WTC11 (cell line): ENCODE results near the gene FUNDC2. TPM values are rescaled to one million over a fixed set of nuclear protein-coding genes. Genes with fewer than 3 reads are reported as not detected.

Experiments
- ATAC-seq: fragments of 200-7000 bp; cut with Tn5 transposase; 2 replicates; pipeline ENCODE4 v1.10.0; 2021; ENCODE audit warnings: mild to moderate bottlenecking, moderate library complexity
- CTCF ChIA-PET: fragments of 300-600 bp; sonication (Branson Sonifier 250); formaldehyde crosslinking; loops from one replicate; lab custom pipeline; 2021; ENCODE audit warnings: antibody characterized with exemption; lab: Charles Lee
- POLR2A ChIA-PET: fragments of 350-600 bp; sonication (Branson Sonifier 250); formaldehyde crosslinking; loops from one replicate; lab custom pipeline; 2021; ENCODE audit warnings: antibody characterized with exemption; lab: Charles Lee
- DNase-seq: peaks from one replicate; pipeline ENCODE4 v3.0.0; 2021; ENCODE audit warnings: low spot score
- H3K27ac Mint-ChIP-seq: 2 replicates; pipeline ENCODE4 v1.8.0; 2021; ENCODE audit warnings: mixed read lengths
- H3K27me3 Mint-ChIP-seq: 2 replicates; pipeline ENCODE4 v1.8.0; 2021; ENCODE audit warnings: low read depth, mild to moderate bottlenecking, moderate library complexity, mixed read lengths
- H3K36me3 Mint-ChIP-seq: 2 replicates; pipeline ENCODE4 v1.8.0; 2021; ENCODE audit warnings: mixed read lengths
- H3K4me1 Mint-ChIP-seq: 2 replicates; pipeline ENCODE4 v1.8.0; 2022; ENCODE audit warnings: mixed read lengths
- H3K4me3 Mint-ChIP-seq: 2 replicates; pipeline ENCODE4 v1.8.0; 2021; ENCODE audit warnings: mild to moderate bottlenecking, moderate library complexity, mixed read lengths
- H3K9me3 Mint-ChIP-seq: 2 replicates; pipeline ENCODE4 v1.8.0; 2021; ENCODE audit warnings: mixed read lengths
- ATF6 ChIP-seq: sonication (generic); formaldehyde crosslinking; IDR thresholded peaks from 2 replicates; pipeline ENCODE4 v1.8.1; 2023; ENCODE audit warnings: mild to moderate bottlenecking, missing genetic modification reagents
- CDX4 ChIP-seq: fragments of 250-450 bp; sonication (Bioruptor Pico); IDR thresholded peaks from 2 replicates; pipeline ENCODE4 v1.9.0; 2021; ENCODE audit warnings: moderate library complexity, mild to moderate bottlenecking, inconsistent platforms, borderline replicate concordance
- CREB1 ChIP-seq: sonication (generic); formaldehyde crosslinking; IDR thresholded peaks from 2 replicates; pipeline ENCODE4 v1.8.0; 2023; ENCODE audit warnings: mild to moderate bottlenecking, missing genetic modification reagents
- CTCF ChIP-seq: fragments of 200-600 bp; IDR thresholded peaks from 2 replicates; pipeline ENCODE4 v1.8.0; 2022; ENCODE audit warnings: antibody characterized with exemption
- ERG ChIP-seq: fragments of 250-450 bp; sonication (Bioruptor Pico); IDR thresholded peaks from 2 replicates; pipeline ENCODE4 v1.8.0; 2021; ENCODE audit warnings: mild to moderate bottlenecking
- ESRRA ChIP-seq: sonication (generic); formaldehyde crosslinking; IDR thresholded peaks from 2 replicates; pipeline ENCODE4 v1.8.1; 2022; ENCODE audit warnings: mild to moderate bottlenecking, missing genetic modification reagents, borderline replicate concordance
- FOXK1 ChIP-seq: sonication (generic); formaldehyde crosslinking; IDR thresholded peaks from 2 replicates; pipeline ENCODE4 v1.8.0; 2022; ENCODE audit warnings: mild to moderate bottlenecking, moderate library complexity, missing genetic modification reagents
- JAZF1 ChIP-seq: fragments of 250-450 bp; sonication (Bioruptor Pico); IDR thresholded peaks from 2 replicates; pipeline ENCODE4 v1.9.0; 2021; ENCODE audit warnings: moderate library complexity, mild to moderate bottlenecking, inconsistent platforms
- KAT7 ChIP-seq: sonication (generic); formaldehyde crosslinking; IDR thresholded peaks from 2 replicates; pipeline ENCODE4 v1.8.1; 2023; ENCODE audit warnings: missing genetic modification reagents, mild to moderate bottlenecking, borderline replicate concordance
- MXD4 ChIP-seq: fragments of 250-450 bp; sonication (Bioruptor Pico); IDR thresholded peaks from 2 replicates; pipeline ENCODE4 v1.8.0; 2021; ENCODE audit warnings: mild to moderate bottlenecking, moderate library complexity, borderline replicate concordance
- NFATC4 ChIP-seq: fragments of 250-450 bp; sonication (Bioruptor Pico); IDR thresholded peaks from 2 replicates; pipeline ENCODE4 v1.9.0; 2021; ENCODE audit warnings: mild to moderate bottlenecking
- NFYB ChIP-seq: sonication (generic); formaldehyde crosslinking; conservative IDR thresholded peaks from 2 replicates; pipeline ENCODE4 v1.8.0; 2022; ENCODE audit warnings: low read depth, missing genetic modification reagents
- RELA ChIP-seq: sonication (generic); formaldehyde crosslinking; IDR thresholded peaks from 2 replicates; pipeline ENCODE4 v1.8.1; 2022; ENCODE audit warnings: missing genetic modification reagents, mild to moderate bottlenecking, borderline replicate concordance
- RORB ChIP-seq: fragments of 250-450 bp; sonication (Bioruptor Pico); IDR thresholded peaks from 2 replicates; pipeline ENCODE4 v1.9.0; 2021; ENCODE audit warnings: mild to moderate bottlenecking
- SMAD3 ChIP-seq: sonication (generic); formaldehyde crosslinking; IDR thresholded peaks from 2 replicates; pipeline ENCODE4 v1.8.0; 2022; ENCODE audit warnings: missing genetic modification reagents, mild to moderate bottlenecking, borderline replicate concordance
- TEAD1 ChIP-seq: sonication (generic); formaldehyde crosslinking; IDR thresholded peaks from 2 replicates; pipeline ENCODE4 v1.8.0; 2022; ENCODE audit warnings: mild to moderate bottlenecking, missing genetic modification reagents
- TP53 ChIP-seq: sonication (generic); formaldehyde crosslinking; IDR thresholded peaks from 2 replicates; pipeline ENCODE4 v1.8.1; 2023; ENCODE audit warnings: mild to moderate bottlenecking, missing genetic modification reagents
- ZNF121 ChIP-seq: sonication (generic); formaldehyde crosslinking; IDR thresholded peaks from 2 replicates; pipeline ENCODE4 v1.8.0; 2023; ENCODE audit warnings: missing genetic modification reagents
- ZNF232 ChIP-seq: sonication (generic); formaldehyde crosslinking; IDR thresholded peaks from 2 replicates; pipeline ENCODE4 v1.8.0; 2022; ENCODE audit warnings: mild to moderate bottlenecking, missing genetic modification reagents
- ZNF671 ChIP-seq: fragments of 250-450 bp; sonication (Bioruptor Pico); IDR thresholded peaks from 2 replicates; pipeline ENCODE4 v1.8.0; 2021; ENCODE audit warnings: mild to moderate bottlenecking
- total RNA-seq: library from RNA; stranded (reverse); gene quantifications from 3 replicates; pipeline ENCODE4 v1.2.3, GENCODE V29; 2021

The FUNDC2 gene
- total RNA-seq, 1 experiment from 2014 or later = 60.7 TPM

- TF ChIP-seq ERG (no peak), FOXK1 (CRISPR knock-in tag) (no peak), ESRRA (CRISPR knock-in tag) (no peak), JAZF1 (CRISPR knock-in tag) (no peak), MXD4 (CRISPR knock-in tag) (no peak)
Observed at GRCh38 chrX:155061760-155062159, 35.1 kb downstream of the FUNDC2 start (continued).

GRCh38 chrX:155065035-155065734 is 38.5 kb downstream of the FUNDC2 start:
- Mint-ChIP-seq H3K36me3 (peaks cover 2% of the 10 kb centered on the region; the same call in 1 of the 2 replicates), H3K27me3 (no peaks in the 10 kb centered on the region), H3K27ac (peak overlapping the region; percentile 41; the same call in 1 of the 2 replicates), H3K9me3 (no peaks in the 10 kb centered on the region), H3K4me1 (peaks cover 8% of the 10 kb centered on the region), H3K4me3 (no peak overlapping the region)
- POLR2A ChIA-PET = no interaction called here
- DNase-seq (no peak), ATAC-seq (no peak)
- TF ChIP-seq TEAD1 (CRISPR knock-in tag) (no peak), CTCF (no peak), CREB1 (CRISPR knock-in tag) (no peak), TP53 (no peak), ZNF671 (CRISPR knock-in tag) (no peak)
- CTCF ChIA-PET = no interaction called here

- ChIA-PET CTCF (interaction anchor here (1.1 kb wide), 1 partner anchor 19 kb away, joined by 3 read pairs; no protein-coding TSS in a partner anchor), POLR2A (no interaction called here)
- H3K9me3 Mint-ChIP-seq = no peaks in the 10 kb centered on the region
- no peaks in the 10 kb centered on the region for H3K27me3 Mint-ChIP-seq
- DNase-seq (no peak), ATAC-seq (no peak)
- H3K36me3 Mint-ChIP-seq = peaks cover 5% of the 10 kb centered on the region; the same call in 1 of the 2 replicates
- peaks cover 16% of the 10 kb centered on the region for H3K4me1 Mint-ChIP-seq
- TF ChIP-seq ZNF121 (CRISPR knock-in tag) = no peak
- TF ChIP-seq CDX4 (CRISPR knock-in tag) = no peak
- TF ChIP-seq SMAD3 = no peak
- TF ChIP-seq ERG = no peak
- TF ChIP-seq KAT7 (CRISPR knock-in tag) = no peak
- no peak for TF ChIP-seq NFYB (CRISPR knock-in tag)
- no peak for TF ChIP-seq ATF6 (CRISPR knock-in tag)
- TF ChIP-seq RORB (CRISPR knock-in tag) = no peak
- no peak for TF ChIP-seq RELA
- no peak for TF ChIP-seq NFATC4 (CRISPR knock-in tag)
- TF ChIP-seq ZNF232 (CRISPR knock-in tag) = no peak
- no peak overlapping the region for H3K27ac Mint-ChIP-seq
- no peak overlapping the region for H3K4me3 Mint-ChIP-seq
Observed at GRCh38 chrX:155068165-155068564, 41.5 kb downstream of the FUNDC2 start.
